Measurements from ENCODE around the gene NRCAM. TPM values are rescaled to one million over a fixed set of nuclear protein-coding genes. Genes with fewer than 3 reads are reported as not detected.

NRCAM gene
- polyA plus RNA-seq, 2 of the 4 experiments (the other 2 are of a cell fraction): 129 to 210 TPM

GRCh38 chr7:108246227-108246837 is 209.9 kb downstream of the NRCAM start (continued):
- no peak for TF ChIP-seq EHMT2 (IDR thresholded peaks at IDR 0.05; ENCODE audit: low read depth)
- no peak for TF ChIP-seq ZC3H11A (IDR thresholded peaks at IDR 0.05)
- no peak for TF ChIP-seq BHLHE40 (IDR thresholded peaks at IDR 0.05; ENCODE audit: low read depth, low read length)
- peak; percentile 68 to 92; a peak in 4 of 5 replicates for TF ChIP-seq JUN (IDR thresholded peaks at IDR 0.05)
- no peak for TF ChIP-seq NR3C1 (IDR thresholded peaks at IDR 0.05)
- TF ChIP-seq RAD21 (conservative IDR thresholded peaks at IDR 0.05 in 1 of 2, IDR thresholded peaks at IDR 0.05 in 1 of 2): peak; percentile 67 to 68
- peak; percentile 87 for TF ChIP-seq JUNB (IDR thresholded peaks at IDR 0.05)
- TF ChIP-seq POLR2A (IDR thresholded peaks at IDR 0.05; ENCODE audit: low read length): no peak
- TF ChIP-seq REST (IDR thresholded peaks at IDR 0.05): no peak
- peak; percentile 77; the same call in 1 of the 2 replicates for TF ChIP-seq EHF (CRISPR knock-in tag; IDR thresholded peaks at IDR 0.05)
- TF ChIP-seq KDM5A (IDR thresholded peaks at IDR 0.05): no peak
- TF ChIP-seq FOSL2 (IDR thresholded peaks at IDR 0.05): peak; percentile 83; the same call in 1 of the 2 replicates
- TF ChIP-seq FOSL2 (CRISPR knock-in tag; IDR thresholded peaks at IDR 0.05): peak; percentile 97
- TF ChIP-seq CEBPB (IDR thresholded peaks at IDR 0.05): peak in 1 of 2 experiments; percentile 55; a peak in 1 of 4 replicates
- no peak for TF ChIP-seq CHD2 (IDR thresholded peaks at IDR 0.05; ENCODE audit: low read length, partially characterized antibody)
- peak; percentile 74 to 89; a peak in 3 of 5 replicates for TF ChIP-seq EP300 (IDR thresholded peaks at IDR 0.05)
- TF ChIP-seq PHF8 (IDR thresholded peaks at IDR 0.05; ENCODE audit: borderline replicate concordance, low read depth): no peak
- TF ChIP-seq TP53 (CRISPR knock-in tag; IDR thresholded peaks at IDR 0.05): 0 out of 2 replicates have a peak, but pooled peaks have one; percentile 17
- TF ChIP-seq CHD4 (IDR thresholded peaks at IDR 0.05; ENCODE audit: borderline replicate concordance): no peak
- TF ChIP-seq SMC3 (IDR thresholded peaks at IDR 0.05): peak; percentile 60; the same call in 2 of the 3 replicates
- TF ChIP-seq ELK1 (IDR thresholded peaks at IDR 0.05; ENCODE audit: low read depth, low read length): no peak
- no peak for TF ChIP-seq FOXS1 (CRISPR knock-in tag; IDR thresholded peaks at IDR 0.05)
- TF ChIP-seq MAFK (IDR thresholded peaks at IDR 0.05; ENCODE audit: partially characterized antibody): peak; percentile 100
- peak; percentile 33; the same call in 1 of the 3 replicates for TF ChIP-seq BCL3 (IDR thresholded peaks at IDR 0.05)
- no peak for TF ChIP-seq RCOR1 (IDR thresholded peaks at IDR 0.05; ENCODE audit: low read depth, low read length)
- peak; percentile 97 for TF ChIP-seq NFE2L2 (conservative IDR thresholded peaks at IDR 0.05; ENCODE audit: low read length)
- TF ChIP-seq ESRRA (IDR thresholded peaks at IDR 0.05; ENCODE audit: borderline replicate concordance, low read length): no peak
- no peak for TF ChIP-seq KDM1A (IDR thresholded peaks at IDR 0.05; ENCODE audit: low read depth)
- TF ChIP-seq FOSB (CRISPR knock-in tag; IDR thresholded peaks at IDR 0.05): no peak
- TF ChIP-seq HES2 (IDR thresholded peaks at IDR 0.05): no peak
- TF ChIP-seq RARB (CRISPR knock-in tag; IDR thresholded peaks at IDR 0.05): peak; percentile 96
